Astrocyte (in vitro differentiated cells and primary cell): ENCODE measurements around the gene INPP4B.

Experiments
- EZH2 ChIP-seq: IDR thresholded peaks from 2 replicates; pipeline ENCODE4 v1.6.1; 2012; ENCODE audit warnings: mild to moderate bottlenecking, low read length, inconsistent platforms; ENCODE audit not compliant: insufficient read depth
- TF ChIP-seq, protein P1 (sequence below): IDR thresholded peaks from 2 replicates; pipeline ENCODE4 v1.5.1; 2011; ENCODE audit warnings: low read depth, mild to moderate bottlenecking, inconsistent platforms, low read length, moderate library complexity; ENCODE audit not compliant: insufficient read depth

DNA sequence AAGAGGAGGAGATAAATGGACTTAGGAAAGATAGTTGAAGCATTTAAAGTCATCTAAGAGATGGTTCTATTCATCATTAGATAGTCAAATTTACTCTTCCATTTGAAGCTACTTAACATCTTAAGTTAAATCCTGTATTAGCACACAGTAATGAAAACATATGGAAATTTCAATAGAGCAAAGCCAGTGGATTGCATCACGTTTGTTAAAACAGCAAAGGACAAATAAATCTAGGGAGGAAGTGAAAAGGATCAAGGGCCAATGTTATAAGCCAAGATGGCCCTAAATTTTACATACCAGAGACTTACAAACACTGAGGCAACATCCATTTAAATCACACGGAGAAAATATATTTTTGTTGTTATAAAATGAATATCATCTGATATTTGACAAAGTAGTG is 602.8 kb downstream of the INPP4B start:
- TF ChIP-seq, protein P1, sequence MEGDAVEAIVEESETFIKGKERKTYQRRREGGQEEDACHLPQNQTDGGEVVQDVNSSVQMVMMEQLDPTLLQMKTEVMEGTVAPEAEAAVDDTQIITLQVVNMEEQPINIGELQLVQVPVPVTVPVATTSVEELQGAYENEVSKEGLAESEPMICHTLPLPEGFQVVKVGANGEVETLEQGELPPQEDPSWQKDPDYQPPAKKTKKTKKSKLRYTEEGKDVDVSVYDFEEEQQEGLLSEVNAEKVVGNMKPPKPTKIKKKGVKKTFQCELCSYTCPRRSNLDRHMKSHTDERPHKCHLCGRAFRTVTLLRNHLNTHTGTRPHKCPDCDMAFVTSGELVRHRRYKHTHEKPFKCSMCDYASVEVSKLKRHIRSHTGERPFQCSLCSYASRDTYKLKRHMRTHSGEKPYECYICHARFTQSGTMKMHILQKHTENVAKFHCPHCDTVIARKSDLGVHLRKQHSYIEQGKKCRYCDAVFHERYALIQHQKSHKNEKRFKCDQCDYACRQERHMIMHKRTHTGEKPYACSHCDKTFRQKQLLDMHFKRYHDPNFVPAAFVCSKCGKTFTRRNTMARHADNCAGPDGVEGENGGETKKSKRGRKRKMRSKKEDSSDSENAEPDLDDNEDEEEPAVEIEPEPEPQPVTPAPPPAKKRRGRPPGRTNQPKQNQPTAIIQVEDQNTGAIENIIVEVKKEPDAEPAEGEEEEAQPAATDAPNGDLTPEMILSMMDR, result no peak
- TF ChIP-seq EZH2, result no peak
